Measurements from ENCODE around the gene KPNA2. TPM values are rescaled to one million over a fixed set of nuclear protein-coding genes. Genes with fewer than 3 reads are reported as not detected.

KPNA2 gene
- total and polyA plus RNA-seq, 10 of the 15 experiments (the other 5 are each of a cell fraction or from before 2014, with no cell fraction given): 202 to 731 (median 283) TPM

DNA sequence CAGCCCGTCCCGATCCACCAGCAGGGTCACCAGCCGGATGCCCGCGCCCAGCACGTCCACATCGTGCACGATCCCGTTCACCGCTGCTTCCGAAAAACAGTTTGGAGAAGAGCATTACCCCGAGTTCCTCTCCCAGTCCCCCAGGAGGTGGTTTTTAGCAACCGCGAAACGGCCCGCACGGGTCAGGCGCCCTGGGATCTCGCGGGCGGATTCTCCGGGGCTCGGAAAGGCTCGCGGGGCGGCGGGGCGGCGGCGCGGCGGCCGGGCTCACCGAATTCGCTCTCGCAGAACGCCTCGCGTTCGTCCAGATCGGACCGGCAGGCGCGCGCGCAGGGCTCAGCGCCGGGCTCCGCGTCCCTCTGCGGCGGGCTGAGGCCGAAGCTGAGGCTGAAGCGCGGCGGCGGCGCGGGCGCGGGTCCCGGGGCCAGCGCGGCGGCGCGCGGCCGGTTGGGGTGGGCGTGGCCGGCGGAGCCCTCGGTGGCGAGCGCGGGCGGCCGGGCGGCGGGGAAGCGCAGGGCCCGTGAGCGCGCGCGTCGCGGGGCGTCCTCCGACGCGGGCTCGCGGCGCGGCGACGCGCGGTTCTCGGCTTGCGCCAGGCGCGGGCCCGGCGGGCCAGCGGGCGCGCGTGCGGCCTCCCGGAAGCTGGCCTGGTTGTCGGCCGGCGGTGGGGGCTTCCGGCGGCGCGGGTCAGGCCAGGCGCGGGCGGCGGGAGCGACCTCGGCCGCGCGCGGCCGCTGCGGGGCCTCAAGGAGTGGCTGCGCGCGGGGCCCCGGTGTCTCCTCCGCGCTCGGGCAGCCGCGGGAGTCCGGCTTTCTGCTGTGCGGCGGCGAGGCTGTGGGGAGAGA, 42.2 kb upstream of the KPNA2 start (continued):
- TF ChIP-seq GATAD2B (conservative IDR thresholded peaks at IDR 0.05; ENCODE audit: low read depth): peak; percentile 36
- TF ChIP-seq, protein P1, sequence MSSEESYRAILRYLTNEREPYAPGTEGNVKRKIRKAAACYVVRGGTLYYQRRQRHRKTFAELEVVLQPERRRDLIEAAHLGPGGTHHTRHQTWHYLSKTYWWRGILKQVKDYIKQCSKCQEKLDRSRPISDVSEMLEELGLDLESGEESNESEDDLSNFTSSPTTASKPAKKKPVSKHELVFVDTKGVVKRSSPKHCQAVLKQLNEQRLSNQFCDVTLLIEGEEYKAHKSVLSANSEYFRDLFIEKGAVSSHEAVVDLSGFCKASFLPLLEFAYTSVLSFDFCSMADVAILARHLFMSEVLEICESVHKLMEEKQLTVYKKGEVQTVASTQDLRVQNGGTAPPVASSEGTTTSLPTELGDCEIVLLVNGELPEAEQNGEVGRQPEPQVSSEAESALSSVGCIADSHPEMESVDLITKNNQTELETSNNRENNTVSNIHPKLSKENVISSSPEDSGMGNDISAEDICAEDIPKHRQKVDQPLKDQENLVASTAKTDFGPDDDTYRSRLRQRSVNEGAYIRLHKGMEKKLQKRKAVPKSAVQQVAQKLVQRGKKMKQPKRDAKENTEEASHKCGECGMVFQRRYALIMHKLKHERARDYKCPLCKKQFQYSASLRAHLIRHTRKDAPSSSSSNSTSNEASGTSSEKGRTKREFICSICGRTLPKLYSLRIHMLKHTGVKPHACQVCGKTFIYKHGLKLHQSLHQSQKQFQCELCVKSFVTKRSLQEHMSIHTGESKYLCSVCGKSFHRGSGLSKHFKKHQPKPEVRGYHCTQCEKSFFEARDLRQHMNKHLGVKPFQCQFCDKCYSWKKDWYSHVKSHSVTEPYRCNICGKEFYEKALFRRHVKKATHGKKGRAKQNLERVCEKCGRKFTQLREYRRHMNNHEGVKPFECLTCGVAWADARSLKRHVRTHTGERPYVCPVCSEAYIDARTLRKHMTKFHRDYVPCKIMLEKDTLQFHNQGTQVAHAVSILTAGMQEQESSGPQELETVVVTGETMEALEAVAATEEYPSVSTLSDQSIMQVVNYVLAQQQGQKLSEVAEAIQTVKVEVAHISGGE (CRISPR knock-in tag; IDR thresholded peaks at IDR 0.05): no peak
- TF ChIP-seq BMI1 (IDR thresholded peaks at IDR 0.05; ENCODE audit: borderline replicate concordance): no peak
- peak; percentile 31; the same call in 1 of the 2 replicates for TF ChIP-seq DPF2 (IDR thresholded peaks at IDR 0.05)
- no peak for TF ChIP-seq E2F8 (IDR thresholded peaks at IDR 0.05; ENCODE audit: low read depth, partially characterized antibody)
- TF ChIP-seq HDAC2 (IDR thresholded peaks at IDR 0.05): no peak
- peak; percentile 76 for TF ChIP-seq POLR2A (IDR thresholded peaks at IDR 0.05; ENCODE audit: low read depth, low read length)
- TF ChIP-seq WRNIP1 (IDR thresholded peaks at IDR 0.05; ENCODE audit: borderline replicate concordance, low read depth, low read length): no peak
- no peak for TF ChIP-seq ATF7 (IDR thresholded peaks at IDR 0.05; ENCODE audit: low read depth)
- no peak for TF ChIP-seq EED (IDR thresholded peaks at IDR 0.05; ENCODE audit: low read depth)
- no peak for TF ChIP-seq BRCA1 (IDR thresholded peaks at IDR 0.05; ENCODE audit: low read depth, low read length)
- no peak for TF ChIP-seq KLF5 (IDR thresholded peaks at IDR 0.05; ENCODE audit: partially characterized antibody)

All from GM12878 (cell line).